Stimulated activated CD4-positive, alpha-beta T cell treated with anti-CD3 and anti-CD28 coated beads, Interleukin-1b, Interleukin-23, amount 100 ng/mL, for 24 hours (primary cell): Measurements from ENCODE around the gene RTP3.

Experiments
- DNase-seq, 4 experiments: peaks; one replicate each; pipeline ENCODE4 v3.0.0-alpha.2; 2020; ENCODE audit warnings: low read depth in 4 of 4, low spot score in 1 of 4

RTP3 gene

DNA sequence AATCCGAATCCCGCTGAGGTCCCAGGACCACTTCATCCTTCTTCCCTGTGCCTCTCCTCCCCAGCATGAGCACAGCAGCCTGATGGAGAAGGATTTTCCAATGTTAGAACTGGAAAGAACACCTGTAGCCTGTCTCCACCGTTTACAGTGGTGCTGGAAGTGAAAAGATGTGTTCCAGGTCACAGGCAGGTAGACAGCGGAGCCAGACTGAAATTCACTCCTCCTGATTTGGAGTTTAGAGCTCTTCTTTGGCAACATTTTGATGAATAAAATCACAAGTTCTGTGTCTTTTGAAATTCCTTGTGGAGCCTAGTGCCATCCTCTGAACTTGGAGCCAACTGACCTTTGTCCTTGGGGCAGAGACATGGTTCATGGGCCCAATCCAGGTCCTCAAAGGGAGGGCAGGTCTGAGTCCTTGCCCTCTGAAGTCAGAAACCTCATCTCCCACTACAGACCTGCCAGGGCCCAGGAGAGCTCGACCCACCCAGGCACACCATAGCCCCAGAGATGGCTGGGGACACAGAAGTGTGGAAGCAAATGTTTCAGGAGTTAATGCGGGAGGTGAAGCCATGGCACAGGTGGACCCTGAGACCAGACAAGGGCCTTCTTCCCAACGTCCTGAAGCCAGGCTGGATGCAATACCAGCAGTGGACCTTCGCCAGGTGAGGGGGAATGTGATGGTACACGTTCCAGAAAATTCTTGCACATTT lies at the start of gene RTP3:
Gene RTP3 (plus strand): TSS at position 421 of the 710 bp plus-strand sequence. CDS start 87 bp downstream, at position 508.
- DNase-seq = no peak

DNA sequence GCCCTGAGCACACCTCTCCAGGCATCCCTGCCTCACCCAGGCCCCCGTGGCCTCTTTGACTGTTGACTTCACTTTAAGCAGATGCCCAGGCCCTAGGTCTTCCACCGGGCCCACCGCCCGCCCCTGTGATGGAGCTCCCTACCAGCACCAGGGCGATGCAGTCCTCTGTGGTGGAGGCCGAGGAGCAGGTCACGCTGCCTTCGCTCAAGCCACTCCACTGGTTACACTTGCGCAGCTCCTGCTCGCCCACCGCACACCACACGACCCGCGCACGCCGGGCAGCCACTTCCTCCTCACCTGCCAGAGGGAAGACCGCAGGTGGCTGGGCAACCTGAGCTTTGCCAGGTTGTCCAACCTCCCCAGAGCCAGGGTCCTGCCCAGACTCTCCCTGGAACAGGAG lies 49.1 kb upstream of the RTP3 start:
- DNase-seq = no peak

DNA sequence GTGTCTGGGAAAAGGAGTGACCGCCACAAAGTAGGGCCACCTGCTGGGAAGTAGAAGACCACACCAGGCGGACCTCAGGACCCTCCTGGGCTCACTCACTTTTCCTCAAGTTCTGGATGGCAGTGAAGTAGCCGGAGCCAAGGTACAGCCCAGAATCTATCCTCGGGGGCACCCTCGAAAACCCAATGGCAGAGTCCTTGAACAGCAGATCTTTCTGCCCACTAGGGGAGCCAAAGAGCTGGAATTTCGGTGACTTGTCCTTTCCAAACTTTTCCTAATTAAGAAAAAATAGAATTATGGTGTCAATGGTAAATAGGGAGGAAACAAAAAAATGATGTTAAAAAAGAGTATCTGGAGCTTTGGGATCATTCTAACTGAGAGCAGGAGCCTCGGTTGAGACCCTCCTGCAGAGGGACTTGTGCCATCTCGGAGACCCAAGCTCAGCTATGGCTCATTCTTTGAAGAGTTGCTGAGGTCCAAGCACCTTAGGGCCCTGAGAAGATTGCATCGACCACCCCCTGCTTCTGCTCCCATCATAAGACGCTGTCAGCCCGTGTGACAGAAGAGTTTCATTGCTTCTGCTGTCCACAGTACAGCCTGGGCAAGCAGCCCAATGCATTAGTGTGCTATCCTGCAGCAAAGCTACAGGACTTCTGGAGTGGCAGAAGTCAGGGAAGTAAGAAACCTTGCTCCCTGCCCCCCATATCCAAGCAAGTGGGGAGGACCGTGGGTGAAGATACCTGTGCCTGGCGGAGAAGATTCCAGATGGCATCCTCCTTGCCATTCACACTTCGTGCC lies 47.8 kb upstream of the RTP3 start:
- DNase-seq = no peak

DNA sequence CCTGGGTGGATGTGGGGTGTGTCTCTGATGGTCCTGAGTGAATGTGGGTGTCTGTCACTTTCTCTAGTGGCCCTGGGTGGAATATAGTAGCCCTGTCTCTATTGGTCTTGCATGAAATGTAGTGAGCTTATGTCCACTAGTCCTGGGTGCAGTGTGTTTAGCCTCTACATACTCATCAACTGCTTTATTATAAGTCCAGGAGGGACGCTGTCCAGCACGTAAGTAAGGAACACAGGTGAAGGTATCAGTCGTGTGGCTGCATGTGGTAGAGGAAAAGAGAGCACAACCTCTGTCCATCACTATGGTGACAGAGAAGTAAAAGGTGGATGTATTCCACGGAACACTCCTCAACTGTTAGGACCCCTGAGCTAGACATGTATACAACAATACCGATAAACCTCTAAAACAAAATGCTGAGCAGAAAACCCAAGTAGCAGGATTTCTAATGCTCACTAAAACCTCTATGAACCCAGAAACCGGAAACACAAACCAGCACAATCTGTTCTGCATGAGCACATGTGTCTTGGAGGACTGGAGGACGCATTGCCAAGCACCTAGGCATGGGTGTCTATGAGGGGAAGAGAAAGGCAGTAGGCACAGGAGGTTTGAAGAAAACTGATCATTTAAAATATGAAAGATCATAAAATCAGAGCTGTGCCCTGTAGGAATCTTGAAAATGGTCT lies 44.1 kb upstream of the RTP3 start:
- DNase-seq = no peak

DNA sequence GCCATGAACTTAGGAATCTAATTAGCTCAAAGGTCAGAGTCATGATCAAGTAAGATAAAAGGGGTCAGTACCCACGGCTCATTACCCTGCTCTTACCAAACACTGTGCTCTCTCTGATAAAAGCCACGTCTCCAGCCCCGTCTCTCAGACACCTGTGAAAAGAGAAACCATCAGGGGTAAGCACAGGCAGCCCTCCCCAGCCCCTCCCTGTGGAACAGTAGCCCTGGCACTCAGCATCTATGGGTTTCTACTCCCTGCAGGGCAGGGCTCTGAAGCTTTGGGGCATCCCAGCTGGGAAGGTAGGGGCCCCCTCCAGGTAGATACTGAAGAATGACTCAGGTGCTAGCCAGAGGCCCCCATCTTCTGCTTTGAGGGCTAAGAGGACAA lies 43.6 kb upstream of the RTP3 start:
- DNase-seq = no peak

DNA sequence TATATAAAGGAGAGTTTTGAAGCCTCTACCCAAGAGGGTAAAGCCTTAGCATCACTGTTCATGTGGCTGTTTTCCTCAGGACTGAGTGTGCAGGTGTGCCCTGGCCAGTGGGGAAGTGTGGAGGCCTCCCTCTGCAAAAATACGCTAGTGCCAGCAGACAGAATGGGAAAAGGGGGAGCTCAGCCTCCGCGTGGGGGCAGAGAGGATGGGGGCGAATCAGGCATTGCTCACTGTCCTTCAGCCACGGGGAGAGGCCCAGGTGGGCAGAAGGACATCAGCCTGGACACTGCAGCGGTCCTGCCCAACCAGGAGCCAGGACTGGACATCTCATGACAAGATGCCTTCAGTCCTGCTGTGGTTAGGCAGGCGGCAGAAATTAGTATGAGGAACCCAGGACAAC lies 43.2 kb upstream of the RTP3 start:
- DNase-seq = no peak

DNA sequence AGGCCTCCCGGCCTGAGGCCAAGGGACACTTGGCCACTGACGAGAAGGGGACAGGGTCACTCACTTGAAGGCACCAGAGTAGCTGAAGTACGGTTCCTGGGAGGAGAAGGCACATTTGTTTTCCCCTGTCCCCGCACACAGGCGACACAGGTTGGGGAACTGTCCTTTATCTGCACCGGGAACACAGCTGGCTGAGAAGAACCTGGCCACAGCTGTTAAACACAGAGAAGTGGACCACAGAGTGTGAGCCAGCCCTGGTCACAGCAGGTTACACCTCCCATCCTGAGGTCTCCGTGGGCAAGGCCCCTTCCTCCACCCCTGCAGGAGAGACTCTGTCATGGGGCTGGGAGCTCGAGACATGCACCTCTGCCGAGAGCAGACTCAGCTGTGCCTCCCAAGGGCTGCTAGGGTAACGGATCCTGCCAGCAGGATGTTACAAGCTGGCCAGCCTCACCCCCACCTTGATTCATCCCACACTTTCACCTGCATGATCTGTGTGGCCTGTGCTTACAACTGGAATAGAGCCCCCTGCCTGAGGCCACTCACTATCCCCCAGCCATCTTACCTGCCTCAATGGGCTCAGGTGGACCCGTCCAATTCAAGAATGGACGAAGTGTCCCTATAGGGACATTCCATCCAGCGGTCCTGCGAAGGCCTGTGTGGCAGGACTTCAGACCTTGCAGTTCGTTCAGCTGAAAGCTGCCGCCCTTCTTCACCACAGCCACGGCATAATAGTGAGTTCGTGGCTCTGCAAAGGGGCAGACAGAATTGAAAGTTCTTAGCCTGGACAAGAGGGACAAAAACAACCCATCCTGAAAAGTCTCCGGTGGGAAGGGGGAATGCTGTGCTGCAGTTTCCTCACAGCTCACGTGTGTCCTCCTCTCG lies 42.3 kb upstream of the RTP3 start:
- DNase-seq = no peak

DNA sequence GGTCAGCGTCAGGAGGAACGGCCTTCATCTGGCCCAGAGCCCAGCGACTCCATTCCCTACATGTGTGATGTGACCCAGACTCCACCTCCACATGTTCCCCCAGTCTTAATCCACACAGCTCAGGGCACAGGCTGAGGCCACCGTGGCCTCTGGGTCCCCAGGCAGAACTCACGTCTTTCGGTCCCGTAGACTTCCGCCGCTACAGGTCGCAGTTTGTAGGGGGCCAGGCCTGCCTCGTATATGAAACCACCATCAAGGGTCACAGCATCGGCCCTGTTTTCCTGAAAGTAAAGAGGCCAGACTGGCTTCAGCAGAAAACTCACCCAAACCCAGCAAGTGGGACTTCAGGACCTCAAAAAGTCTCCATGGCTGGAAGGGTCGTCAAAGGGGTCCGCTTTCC lies 41.7 kb upstream of the RTP3 start:
- no peak for DNase-seq

DNA sequence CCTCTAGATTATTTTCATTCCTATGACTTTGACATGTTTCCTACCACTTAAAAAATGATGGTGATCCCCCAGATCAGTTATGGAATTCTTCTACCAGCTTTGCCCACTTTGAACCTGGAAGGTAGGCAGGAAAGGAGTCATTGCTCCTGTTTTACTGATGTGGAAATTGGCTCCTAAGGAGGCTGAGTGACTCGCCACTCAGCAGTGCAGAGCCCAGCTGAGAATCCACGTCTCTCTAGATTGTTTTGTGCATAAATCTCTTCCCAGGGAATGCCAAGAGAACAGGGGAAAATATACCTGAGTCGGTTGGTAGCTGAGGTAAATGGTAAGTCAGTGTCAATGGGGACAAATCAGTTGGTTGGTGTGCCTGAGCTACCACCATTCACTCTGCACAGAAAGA lies 37.7 kb upstream of the RTP3 start:
- no peak for DNase-seq

DNA sequence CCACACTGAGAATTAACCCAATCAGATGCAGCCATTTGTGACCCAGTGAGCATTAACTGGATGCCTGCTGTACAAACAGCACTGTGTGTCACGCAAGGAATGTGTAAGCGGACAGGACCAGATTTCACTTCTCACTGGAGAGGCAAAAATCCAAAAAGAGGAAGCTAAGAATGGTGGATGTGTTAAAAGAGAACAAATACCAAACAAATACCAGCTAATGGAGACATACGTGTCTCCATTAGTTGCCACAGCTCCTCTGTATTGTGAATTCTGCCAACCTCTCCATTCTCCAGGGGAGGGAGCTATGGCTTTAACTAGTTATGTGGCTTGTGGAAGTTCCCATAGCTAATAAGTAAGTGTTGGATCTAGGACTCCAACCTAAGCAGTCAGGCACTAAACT lies 35.7 kb upstream of the RTP3 start:
- no peak for DNase-seq

DNA sequence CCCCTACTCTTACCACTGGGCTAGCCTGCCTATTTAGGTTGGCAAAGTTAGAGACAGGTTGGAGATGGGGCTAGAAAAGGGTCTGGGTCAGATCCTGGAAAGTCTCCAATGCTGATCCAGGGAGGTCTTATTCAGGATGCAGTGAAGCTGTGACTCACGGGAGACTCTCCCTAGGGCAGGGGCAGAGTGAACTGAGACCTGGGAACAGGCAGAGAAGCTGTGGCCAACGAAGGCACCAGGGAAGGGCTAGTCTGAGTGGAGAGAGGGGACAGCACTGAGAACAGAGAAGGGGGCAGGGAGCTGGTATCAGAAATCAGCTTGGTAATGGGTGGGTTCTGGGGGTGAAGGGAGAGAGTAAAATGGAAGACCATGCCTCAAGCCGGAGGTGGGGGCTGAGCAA lies 35.3 kb upstream of the RTP3 start:
- no peak for DNase-seq

DNA sequence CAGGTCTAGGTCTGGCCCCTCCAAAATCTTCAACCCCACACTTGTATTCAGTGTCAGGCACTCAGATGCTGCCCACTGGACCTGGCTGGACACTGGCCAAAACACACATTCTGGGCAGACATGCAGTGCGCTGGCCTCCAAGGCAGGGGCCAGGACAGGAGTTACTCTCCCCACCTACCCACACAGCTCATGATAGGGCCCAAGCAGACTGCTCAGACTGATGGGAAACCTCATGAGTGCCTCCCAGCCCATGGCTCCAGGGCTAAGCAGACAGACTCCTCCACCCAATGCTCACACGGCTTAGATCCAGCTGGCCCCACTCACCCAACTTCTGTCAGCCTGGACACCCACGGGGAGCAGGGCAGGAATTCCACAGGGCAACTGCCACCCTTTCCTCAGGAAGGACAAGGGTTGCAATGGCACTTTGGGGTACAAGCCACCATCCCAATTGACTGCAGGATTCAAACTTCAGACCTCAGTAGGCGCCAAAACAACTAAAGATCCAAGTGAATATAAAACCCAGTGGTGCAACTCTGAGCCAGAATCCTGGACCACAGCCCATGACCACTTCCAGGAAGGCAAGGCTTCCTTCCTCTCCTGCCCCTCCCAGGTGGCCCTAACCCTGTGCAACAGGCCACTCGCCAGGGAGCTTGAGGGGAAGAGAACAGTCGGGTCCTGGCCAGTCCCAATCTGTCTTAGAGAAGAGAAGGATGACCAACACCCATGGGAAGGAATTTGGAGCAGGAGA lies 34.5 kb upstream of the RTP3 start:
- DNase-seq = no peak

DNA sequence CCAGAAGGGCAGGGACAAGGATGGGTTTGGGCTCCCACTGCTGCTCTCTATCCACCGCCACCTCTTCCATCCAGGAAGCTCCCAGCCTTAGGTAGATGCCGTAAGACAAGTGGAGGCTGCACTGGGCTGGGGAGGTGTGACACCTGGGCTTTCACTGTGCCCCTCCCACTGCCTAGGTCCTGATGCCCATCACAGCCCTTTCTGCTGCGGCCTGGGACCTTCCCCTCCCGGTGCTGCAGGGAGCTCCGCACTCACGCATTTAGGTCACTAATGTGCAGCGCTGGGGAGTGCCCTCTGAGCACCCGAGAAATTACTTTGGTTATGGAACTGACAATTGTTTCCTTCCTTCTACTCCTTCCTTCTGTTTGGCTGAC lies 33.9 kb upstream of the RTP3 start:
- DNase-seq = no peak

DNA sequence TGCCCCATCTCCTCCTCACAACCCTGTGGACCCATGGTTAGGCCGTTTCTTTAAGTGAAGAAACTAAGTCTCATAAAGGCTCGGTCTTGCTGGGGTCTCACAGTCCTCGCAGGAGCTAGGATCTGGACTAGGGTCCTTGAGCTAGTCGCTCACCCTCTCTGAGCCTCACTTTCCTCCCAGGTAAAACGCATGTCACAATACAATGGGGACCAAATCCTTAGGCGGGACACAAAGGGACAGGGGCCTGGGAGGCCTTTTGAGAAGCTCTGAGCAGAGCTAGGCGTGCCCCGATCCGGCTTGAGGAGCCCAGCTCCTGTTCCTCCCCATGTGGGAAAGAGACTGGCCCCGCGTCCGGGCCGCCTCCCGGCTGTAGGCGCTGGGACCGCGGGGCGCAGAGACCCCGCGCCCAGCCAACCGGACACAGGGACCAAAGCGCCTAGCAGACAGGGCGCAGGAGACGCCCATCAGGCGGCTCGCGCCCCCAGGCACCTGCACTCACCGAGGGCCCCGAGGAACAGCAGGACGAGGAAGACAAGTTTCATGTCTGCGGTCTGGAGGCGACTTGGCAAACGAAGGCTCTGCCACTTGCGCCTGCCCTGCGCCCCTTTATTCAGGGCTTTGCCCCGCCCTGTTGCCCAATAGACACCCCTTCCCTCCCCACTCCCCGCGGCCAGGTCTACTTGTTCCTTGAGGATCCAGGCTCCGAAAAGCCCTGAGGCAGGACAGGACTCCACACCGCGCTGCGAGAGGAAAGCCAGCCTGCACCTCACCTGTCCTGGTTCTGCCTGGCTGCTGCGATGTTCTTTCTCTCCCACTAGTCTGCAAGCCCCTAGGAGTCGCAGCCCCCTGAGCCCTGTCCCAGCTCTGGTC lies 33.2 kb upstream of the RTP3 start, which contains the start of gene LTF:
Gene LTF (minus strand): TSS at position 580 of the 870 bp plus-strand sequence. CDS start 38 bp downstream, at position 542.
- no peak for DNase-seq

DNA sequence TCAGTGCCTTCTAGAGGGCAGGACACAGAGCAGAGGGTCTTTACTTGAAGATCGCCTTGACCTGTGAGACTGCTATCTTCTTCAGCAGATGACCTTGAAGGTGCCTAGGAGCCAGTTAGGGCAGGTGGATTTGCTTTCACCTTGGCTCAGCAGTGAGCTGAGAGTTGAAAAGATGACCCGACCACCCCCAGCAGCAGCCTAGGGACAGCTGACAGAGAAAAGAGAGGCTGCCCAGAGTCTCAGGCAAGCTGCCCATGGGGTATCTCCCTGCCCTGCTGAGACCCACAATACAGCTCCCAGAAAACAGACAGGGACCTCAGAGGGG lies 32.6 kb upstream of the RTP3 start:
- no peak for DNase-seq

DNA sequence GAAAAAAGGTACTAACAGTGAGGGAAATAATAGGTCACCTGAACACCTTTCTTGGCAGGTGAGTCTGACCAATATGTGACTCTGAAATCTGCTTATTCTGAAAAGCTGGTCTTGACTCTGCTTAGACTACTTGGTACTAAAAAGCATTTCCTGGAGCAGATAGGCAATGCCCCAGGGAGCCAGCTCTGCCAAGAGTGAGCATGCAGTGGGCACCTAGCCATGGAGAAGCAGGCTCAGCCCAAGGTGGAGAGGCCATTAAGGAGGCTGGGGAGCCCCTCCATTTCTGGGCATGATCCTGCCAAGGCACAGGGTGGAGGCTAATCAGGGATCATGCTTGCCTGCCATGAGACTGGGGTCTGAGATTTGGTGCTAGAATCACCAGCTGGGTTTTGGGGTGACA lies 31.5 kb upstream of the RTP3 start:
- no peak for DNase-seq

DNA sequence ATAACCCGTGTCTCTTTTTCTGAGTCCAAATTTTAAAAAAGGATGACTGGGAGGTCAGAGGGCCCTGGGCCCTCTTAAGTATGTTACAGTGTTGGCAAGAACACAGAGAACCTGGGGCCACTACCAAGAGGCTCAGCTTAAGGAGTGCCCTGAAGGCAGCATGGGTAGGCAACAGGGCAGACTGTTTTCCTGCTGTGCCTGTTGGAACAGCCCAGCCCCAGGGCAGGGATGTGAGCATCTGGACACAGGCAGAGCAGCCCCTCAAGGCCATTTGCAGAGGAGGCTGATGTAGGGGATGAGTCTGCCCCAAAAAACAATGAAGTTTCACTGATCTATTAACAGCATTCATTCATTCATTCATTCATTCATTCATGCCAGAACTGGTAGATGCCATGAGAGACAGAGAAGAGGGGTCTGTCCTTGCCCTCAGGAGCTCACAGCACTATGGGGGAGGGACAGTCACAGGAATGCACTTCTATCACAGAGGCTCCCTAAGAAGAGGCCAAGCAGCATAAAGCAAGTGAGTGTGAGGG lies 30.8 kb upstream of the RTP3 start:
- DNase-seq = no peak

DNA sequence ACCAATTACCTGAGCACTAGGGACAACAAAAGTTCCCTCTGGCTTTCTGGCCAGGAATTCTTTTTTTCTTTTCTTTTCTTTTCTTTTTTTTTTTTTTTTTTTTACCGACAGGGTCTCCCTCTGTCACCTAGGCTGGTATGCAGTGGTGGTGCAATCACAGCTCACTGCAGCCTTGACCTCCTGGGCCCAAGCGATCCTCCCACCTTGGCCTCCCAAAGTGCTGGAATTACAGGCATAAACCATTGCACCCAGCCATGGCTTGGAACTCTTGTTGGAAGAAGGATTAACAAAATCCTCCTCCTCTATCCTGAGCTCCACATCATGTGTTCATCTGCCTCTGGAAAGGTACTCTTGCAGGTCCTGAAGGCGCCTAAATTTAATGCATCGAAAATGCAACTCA lies 30.2 kb upstream of the RTP3 start:
- no peak for DNase-seq
